CD4-positive, alpha-beta T cell treated with Interleukin-15 for 4 hours (primary cell): ENCODE data around the gene RYR1.

Experiments used
- DNase-seq: peaks from one replicate; pipeline ENCODE4 v3.0.0-alpha.2; 2020; ENCODE audit warnings: low spot score

RYR1 gene

DNA sequence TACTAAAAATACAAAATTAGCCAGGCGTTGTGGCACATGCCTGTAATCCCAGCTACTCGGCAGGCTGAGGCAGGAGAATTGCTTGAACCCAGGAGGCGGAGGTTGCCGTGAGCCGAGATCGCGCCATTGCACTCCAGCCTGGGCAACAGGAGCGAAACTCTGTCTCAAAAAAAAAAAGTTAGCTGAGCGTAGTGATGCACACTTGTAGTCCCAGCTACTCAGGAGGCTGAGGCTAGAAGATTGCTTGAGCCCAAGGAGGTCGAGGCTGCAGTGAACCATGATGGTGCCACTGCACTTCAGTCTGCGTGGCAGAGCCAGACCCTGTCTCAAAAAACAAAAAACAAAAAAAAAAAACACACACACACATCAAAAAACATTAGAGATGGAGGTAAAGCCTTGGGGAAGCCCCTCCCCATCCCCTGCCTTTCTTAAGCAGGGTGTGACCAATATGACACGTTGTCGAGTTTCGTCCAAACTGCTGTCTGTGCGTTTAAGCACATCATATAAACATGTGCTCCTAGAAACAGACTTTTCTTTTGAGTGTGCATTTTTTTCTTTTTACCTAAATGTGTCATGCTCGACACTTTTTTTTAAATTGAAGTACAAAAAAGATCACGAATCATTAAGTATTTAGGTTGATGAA, 6.3 kb upstream of the RYR1 start:
- peak; percentile 37 for DNase-seq

DNA sequence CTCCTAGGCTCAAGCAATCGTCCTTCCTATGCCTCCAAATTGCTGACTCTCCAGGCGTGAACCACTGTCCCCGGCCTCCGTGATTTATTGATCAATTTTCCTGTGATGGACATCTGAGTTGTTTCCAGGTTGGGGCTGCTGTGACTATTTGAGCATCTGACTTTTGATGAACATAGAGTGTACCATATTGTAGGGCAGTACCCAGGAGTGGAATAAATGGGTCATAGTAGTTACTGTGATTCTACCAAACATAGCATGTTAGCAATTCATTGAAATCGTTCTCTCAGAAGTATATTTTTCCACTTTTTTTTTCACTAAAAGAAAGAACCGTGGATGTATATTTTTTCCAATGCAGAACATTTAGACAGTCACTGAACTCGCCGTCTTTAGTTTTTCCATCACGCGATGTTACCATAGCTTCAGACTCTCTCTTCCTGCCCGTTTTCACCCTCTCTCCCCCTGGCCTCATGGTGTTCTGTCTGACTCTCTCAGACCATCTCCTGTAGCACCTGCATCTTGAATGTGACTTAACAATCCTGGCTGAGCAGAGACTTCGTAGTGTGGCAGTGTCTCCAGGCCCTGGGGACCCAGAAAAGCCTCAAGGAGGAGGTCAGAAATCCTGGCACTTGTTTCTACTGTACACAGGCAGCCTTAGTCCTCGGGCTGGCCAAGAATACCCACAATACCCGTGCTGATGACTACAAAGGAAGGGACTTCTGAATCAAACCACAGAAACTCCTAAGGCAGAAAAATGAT, 4.3 kb upstream of the RYR1 start:
- DNase-seq: no peak

DNA sequence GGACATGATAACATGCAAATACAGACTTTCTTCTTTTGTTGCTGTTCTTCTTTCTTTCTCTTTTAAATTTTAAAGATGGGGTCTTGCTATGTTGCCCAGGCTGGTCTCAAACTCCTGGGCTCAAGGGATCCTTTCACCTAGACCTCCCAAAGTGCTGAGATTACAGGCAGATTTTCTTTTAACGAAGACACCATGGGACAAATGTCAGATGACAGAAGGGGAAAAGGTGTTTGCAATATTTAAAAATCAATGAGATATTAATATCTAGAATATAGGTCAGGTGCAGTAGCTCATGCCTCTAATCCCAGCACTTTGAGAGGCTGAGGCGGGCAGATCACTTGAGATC, 3.7 kb upstream of the RYR1 start:
- no peak for DNase-seq

DNA sequence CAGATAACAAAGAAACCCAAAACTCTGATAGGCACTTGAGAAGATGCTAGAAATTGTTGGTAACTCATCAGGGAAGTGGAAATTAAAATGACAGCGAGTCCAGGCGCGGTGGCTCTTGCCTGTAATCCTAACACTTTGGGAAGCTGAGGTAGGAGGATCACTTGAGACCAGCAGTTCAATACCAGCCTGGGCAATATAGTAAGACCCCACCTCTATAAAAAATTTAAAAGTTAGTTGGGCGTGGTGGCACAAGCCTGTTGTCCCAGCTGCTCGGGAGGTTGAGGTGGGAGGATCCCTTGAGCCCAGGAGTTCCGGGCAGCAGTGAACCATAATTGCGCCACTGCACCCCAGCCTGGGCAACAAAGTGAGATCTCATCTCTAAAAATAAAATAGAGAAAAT, 2.6 kb upstream of the RYR1 start:
- no peak for DNase-seq

DNA sequence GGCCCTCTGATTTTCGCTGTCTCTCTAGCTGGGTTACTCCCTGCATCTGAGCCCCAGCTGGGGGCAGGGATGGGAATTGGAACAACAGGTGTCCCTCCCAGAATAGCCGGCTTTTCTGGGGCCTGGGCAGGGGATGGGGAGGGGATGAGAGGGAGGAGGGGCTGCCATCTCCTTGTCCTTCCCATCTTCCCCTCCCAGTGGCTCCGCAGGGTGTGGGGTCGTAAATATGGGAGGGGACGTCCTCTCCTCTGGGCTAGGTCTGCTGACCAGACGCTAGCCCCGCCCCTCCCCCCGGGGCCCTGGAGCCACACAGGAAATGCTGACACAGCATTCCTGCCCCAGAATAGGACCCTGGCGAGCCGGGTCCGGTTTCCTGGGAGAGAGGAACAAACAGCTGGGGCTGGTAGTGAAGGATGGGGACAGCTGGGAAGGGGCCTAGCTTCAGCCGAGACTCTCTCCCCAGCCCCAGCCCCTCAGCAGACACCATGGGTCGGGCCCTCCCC, 1.1 kb downstream of the RYR1 start:
- no peak for DNase-seq

DNA sequence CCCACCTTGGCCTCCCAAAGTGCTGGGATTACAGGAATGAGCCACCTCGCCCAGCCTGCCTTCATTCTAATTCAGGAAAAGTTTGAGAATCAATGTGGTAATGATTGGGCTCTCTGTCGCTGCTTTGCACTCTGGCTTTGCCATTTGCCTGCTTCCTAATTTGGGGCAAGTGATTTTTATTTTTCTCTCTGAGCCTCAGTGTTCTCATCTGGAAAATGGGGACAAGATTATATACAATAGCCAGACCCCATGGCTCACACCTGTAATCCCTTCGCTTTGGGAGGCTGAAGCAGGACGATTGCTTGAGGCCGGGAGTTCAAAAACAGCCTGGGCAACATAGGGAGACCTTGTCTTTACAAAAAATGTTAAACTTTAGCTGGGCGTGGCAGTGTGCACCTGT, 3.8 kb downstream of the RYR1 start:
- no peak for DNase-seq

DNA sequence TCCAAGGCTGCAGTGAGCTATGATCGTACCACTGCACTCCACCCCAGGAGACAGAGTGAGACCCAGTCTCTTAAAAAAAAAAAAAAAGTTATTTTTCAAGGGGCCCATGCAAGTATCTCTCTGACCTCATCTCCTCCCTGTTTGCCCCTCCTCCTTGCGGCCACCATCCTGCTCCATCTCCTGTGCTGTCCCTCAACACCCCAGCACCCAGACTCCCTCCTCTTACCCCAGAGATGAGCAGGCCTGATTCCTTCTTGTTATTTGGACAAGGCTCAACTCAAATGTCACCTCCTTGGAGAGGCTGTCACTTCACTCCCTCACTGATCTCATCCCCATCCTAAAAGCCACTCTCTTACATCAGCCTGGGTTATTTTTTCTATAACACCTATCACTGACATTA, 4.4 kb downstream of the RYR1 start:
- DNase-seq: no peak

DNA sequence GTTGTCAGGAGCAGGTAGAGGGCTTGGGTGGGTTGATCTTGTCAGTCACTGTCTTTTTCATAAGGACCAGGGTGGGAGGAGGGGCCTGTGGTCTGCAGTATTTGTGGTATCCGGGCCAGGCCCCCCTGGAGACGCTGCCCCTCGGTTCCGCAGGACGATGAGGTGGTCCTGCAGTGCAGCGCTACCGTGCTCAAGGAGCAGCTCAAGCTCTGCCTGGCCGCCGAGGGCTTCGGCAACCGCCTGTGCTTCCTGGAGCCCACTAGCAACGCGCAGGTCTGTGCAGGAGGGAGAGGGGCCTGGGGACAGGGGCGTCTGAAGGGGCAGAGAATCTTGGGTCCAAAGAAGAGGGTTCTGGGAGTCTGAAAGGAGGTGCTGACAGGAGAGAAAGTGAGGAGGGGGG, 7.1 kb downstream of the RYR1 start:
- no peak for DNase-seq

DNA sequence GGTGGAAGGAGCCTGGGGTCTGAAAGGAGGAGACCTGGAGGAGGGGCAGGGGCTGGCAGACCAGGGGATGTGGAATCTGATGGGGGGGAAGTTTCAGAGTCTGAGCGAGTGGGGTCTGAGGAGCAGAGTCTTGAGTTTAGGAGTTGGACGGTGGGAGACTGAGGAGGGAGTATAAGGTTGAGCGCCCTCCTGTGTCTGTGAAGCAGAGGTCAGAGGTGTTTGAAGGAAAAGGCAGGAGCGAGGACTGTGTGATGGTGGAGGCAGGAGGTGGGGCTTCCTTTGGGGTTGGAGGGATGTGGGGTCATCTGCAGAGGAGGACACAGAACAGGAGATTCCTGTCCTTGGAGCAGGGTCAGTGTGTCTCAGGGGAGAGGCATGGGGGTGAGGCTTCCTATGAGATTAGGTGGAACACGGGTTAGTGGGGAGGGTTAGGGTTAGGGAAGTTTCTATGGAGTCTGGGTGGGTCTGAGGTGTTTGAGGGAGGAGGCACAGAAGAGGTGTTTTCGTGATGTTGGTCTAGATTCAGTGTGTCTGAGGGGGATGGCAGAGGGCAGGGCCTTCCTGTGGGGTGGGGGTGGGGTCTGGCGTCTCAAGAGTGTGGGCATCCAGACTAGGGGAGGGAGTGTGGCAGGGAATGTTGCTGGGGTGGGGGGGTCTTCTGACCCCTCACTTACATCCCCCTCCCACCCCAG, 8.3 kb downstream of the RYR1 start:
- DNase-seq: no peak

DNA sequence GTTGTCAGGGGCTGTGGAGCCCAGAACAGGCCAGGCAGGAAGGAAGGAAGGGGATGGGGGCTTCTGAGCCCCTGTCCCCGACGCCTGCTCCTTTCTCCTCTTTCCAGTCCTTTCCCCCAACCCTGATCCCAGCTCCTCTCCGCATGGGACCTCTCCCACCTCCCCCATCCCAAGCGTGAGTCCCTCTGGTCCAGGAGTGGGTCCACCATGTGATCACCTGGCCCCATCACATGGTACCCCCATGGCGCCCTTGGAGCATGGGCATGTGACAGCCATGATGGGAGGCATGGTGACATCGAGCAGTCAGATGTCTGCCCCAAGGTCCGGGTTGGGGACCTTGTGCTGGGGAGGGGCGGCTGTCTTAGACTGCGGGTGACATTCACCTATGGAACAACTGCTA, 9.2 kb downstream of the RYR1 start:
- no peak for DNase-seq

DNA sequence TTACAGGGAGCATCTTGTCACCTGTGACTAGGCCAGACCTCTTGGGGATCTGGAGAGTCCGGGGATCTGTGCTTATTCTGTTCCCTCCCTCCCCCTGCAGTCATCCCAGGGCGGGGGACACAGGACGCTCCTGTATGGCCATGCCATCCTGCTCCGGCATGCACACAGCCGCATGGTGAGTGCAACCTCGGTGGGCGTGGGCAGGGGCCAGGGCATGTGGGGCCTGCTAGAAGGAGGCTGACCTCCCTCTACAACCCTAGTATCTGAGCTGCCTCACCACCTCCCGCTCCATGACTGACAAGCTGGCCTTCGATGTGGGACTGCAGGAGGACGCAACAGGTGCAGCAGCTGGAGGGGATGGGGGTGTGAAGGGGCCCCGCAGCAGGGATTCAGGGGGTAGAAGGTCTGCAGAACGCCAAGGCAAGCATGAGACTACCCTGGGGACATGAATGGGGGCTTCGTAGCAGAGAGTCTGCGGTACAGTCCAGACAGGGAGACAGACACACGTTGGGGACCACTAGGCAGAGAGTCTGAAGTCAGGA, 10.0 kb downstream of the RYR1 start:
- no peak for DNase-seq

DNA sequence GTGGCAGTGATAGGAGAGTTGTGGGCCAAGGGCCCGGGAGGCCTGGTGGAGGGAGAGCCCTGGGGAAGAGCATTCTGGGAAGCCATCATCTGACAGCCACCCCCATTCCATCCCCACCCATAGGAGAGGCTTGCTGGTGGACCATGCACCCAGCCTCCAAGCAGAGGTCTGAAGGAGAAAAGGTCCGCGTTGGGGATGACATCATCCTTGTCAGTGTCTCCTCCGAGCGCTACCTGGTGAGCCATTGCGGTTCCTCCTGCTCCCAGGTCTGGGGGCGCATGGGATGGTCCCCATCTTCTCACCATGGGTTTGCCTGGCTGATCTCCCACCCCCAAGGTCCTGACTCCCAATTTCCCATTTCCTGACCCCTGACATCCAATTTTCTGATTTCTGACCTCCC, 10.5 kb downstream of the RYR1 start:
- DNase-seq: no peak

DNA sequence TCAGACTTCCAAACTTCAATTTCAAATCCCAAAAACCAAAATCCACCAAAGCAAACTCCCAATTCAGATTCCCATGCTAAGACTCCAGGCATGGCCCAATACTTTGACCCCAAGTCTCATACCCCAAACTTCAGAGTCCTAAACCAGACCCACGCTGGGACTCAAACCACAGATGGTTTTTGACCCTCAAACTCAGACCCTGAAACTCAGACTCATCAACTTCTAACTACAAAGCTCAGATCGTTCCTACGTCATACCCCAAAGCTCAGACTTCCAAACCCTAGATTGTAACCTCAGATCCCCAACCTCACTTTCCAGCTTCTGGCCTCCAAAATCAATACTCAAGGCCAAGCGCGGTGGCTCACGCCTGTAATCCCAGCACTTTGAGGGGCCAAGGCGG, 11.9 kb downstream of the RYR1 start:
- DNase-seq: no peak

DNA sequence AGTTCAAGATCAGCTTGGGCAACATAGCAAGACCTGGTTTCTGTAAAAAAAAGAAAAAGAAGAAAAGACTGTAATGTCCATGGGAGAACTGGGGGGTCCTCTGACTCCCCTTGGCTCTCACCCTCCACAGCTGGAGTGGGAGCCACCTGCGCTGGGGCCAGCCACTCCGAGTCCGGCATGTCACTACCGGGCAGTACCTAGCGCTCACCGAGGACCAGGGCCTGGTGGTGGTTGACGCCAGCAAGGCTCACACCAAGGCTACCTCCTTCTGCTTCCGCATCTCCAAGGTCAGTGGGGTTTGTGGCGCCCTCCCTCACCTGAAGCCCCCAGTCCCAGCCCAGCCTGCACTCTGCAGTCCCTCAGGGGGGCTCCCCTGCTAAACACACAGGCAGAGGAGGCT, 14.7 kb downstream of the RYR1 start:
- DNase-seq: no peak

DNA sequence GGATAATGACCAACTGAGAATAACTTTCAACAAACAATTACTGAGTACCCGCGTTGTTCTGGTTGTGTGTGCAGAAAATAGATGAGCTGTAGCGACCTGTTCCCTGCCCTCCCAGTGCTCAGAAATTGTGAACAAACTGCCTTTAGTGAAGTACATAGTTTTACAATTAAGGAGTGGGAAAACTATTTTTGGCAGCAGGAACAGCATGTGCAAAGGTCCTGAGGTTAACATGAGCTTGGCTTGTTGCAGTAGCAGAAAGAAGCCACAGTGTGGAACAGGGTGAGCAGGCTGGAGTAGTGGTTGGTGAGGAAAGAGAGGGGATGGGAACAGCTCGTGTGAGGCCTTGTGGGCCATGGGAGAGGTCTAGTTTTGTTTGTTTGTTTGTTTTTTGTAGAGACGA, 16.0 kb downstream of the RYR1 start:
- DNase-seq: no peak

DNA sequence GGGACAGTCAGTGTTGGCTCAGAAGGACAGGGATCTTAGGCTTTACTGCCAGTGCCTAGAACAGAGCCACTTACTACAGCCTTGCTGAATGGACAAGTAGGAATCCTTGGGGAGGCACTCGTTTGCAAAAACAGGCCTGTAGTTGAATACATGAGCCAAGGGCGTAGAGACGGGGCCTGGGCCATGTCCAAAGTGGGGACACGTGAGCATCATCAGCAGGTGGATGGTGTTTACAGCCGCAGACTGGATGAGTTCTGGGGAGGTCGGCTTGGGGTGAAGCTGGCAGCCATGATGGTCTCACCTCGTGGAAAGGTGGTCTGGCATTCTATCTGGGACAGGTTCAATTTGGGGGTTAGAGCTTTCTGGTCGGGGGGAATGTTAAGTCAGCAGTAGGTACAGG, 17.5 kb downstream of the RYR1 start:
- DNase-seq: no peak

DNA sequence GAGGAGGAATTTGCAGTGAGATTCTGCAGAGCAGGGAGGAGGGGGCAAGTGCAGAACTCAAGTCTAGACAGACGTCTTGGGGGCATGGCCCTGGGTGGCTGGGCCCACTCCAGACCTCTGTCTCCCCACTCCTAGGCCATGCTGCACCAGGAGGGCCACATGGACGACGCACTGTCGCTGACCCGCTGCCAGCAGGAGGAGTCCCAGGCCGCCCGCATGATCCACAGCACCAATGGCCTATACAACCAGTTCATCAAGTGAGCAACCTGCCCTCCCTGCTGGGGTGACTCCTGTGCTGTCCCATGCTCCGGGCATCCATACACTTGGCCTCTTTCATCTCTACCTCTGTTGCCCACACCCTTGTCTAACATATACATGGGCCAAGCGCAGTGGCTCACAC, 18.1 kb downstream of the RYR1 start:
- no peak for DNase-seq

DNA sequence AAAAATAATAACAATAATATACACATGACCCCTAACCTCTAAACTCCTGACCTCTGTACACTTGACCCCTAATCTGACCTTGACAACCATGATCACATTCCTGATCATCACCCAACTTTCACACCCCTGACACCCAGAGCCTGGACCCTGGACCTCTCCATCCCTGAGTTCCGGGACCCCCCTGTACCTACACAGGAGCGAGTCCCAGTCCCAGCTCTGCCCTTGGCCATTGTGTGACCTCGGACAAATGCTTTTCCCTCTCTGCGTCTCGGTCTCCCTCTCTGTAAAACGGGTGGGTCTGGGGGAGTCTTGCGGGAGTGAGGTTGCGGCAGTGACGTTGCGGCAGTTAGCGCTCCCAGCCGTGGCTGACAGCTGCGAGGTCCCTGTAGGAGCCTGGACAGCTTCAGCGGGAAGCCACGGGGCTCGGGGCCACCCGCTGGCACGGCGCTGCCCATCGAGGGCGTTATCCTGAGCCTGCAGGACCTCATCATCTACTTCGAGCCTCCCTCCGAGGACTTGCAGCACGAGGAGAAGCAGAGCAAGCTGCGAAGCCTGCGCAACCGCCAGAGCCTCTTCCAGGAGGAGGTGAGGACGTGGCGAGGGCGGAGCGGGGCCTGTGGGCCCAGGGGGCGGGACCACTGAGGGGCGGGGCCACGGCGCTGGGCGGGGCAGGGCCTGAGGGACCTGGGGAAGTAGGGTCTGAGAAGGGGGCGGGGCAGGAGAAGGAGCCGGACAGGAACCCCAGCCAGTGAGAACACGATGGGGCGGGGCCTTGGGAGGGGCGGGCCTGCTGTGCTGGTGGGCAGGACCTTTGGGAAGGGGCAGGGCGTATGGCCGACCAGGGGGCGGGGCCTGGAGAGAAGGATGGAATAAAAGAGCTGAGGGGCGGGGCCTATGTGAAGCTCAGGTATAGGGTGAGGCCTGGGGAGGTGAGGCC, 19.2 kb downstream of the RYR1 start:
- no peak for DNase-seq

DNA sequence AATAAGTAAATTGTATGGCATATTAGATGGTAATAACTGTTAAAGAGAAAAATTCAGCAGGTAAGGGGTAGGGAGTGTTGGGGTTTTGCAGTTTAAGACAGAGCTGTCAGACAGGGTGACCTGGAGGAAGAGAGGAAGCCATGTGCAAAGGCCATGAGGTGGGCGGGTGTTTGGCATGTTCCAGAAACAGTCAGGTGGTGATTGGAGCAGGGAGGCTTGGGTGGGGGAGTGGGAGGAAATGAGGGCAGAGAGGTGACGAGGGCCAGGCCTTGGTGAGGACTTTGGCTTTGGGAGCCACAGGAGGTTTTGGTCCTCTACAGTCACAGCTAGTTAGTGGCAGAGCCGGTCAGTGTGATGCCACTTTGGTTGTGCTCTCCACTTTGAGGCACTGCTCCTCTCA, 20.1 kb downstream of the RYR1 start:
- DNase-seq: no peak

DNA sequence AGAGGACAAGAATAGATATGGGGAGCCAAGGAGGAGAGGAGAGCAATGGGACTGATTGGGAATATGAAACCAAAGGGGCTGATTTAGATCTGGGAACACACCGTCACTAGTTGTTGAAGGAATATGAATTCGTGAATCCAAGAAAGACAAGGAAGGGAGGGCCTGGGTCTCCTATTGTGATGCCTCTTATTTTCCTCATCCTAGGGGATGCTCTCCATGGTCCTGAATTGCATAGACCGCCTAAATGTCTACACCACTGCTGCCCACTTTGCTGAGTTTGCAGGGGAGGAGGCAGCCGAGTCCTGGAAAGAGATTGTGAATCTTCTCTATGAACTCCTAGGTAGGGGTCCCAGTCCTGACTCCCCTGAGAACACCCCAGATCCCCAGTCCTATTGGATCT, 21.5 kb downstream of the RYR1 start:
- no peak for DNase-seq

DNA sequence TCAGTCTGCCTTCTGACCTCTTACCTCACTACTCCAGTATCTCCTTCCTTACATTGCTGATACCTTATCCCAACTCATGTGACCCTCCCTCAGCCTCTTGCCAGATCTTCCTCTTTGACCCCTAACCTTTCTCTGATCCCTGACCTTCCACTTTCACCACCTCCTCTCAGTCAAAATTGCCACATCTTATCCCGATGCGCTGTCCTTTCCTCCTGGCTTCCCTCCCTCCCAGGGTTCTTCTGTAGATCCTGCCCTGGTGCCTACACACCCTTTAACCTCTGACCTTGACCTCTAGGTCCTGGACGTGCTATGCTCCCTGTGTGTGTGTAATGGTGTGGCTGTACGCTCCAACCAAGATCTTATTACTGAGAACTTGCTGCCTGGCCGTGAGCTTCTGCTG, 23.7 kb downstream of the RYR1 start:
- DNase-seq: no peak
